A673 (cell line): Measurements from ENCODE around the gene PRR20G.

Experiments used
- EZH2 ChIP-seq: fragments of 200-600 bp; sonication (generic); IDR thresholded peaks from 2 replicates; pipeline ENCODE4 v1.6.1; 2017; ENCODE audit warnings: borderline replicate concordance, low read depth, mild to moderate bottlenecking, mixed read lengths, antibody characterized with exemption, low read length; ENCODE audit not compliant: poor library complexity, severe bottlenecking
- TF ChIP-seq, protein P1 (sequence below): fragments of 300-800, 200-600 bp; sonication (generic); conservative IDR thresholded peaks from 2 replicates; pipeline ENCODE4 v1.5.1; 2017; ENCODE audit warnings: low read depth, mild to moderate bottlenecking, antibody characterized with exemption, low read length, moderate library complexity, mixed read lengths

GRCh38 chr3:127323581-127323980 lies 35.7 kb upstream of the PRR20G start:
- TF ChIP-seq, protein P1, sequence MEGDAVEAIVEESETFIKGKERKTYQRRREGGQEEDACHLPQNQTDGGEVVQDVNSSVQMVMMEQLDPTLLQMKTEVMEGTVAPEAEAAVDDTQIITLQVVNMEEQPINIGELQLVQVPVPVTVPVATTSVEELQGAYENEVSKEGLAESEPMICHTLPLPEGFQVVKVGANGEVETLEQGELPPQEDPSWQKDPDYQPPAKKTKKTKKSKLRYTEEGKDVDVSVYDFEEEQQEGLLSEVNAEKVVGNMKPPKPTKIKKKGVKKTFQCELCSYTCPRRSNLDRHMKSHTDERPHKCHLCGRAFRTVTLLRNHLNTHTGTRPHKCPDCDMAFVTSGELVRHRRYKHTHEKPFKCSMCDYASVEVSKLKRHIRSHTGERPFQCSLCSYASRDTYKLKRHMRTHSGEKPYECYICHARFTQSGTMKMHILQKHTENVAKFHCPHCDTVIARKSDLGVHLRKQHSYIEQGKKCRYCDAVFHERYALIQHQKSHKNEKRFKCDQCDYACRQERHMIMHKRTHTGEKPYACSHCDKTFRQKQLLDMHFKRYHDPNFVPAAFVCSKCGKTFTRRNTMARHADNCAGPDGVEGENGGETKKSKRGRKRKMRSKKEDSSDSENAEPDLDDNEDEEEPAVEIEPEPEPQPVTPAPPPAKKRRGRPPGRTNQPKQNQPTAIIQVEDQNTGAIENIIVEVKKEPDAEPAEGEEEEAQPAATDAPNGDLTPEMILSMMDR, result no peak
- no peak for TF ChIP-seq EZH2
